T-cell (primary cell): ENCODE data around the gene OR10A6. TPM values are rescaled to one million over a fixed set of nuclear protein-coding genes. Genes with fewer than 3 reads are reported as not detected.

Experiments
- ATAC-seq, 4 experiments: fragments of 200-7000 bp in 3 of 4; fragments of 150-1000 bp in 1 of 4; cut with Tn5 transposase; replicated peaks in 1 of 4; 1 replicate in 3 of 4; 2 replicates in 1 of 4; pipeline ENCODE4 v1.10.0; 2021; ENCODE audit warnings: moderate library complexity in 3 of 4, mild to moderate bottlenecking in 2 of 4, moderate number of reproducible peaks in 1 of 4
- CTCF ChIA-PET, 2 donors: fragments of 300-600 bp; sonication (Branson Sonifier 250); formaldehyde crosslinking; loops; one replicate each; lab custom pipeline; 2022; ENCODE audit warnings: antibody characterized with exemption in 2 of 2; lab: Charles Lee
- POLR2A ChIA-PET, 2 donors: fragments of 300-600 bp; sonication (Branson Sonifier 250); formaldehyde crosslinking; loops; one replicate each; lab custom pipeline; 2022; ENCODE audit warnings: antibody characterized with exemption in 2 of 2; lab: Charles Lee
- DNase-seq, 35 experiments: peaks; one replicate each; pipeline versions ENCODE4 v3.0.0 to v3.0.0-alpha.2; 2013 to 2023
- H3K27ac ChIP-seq: one replicate; pipeline ENCODE4 v1.5.1; 2013; ENCODE audit warnings: low read length
- H3K27me3 ChIP-seq, 2 experiments: replicated peaks in 1 of 2; 1 replicate in 1 of 2; 2 replicates in 1 of 2; pipeline versions ENCODE4 v1.6.1 to v1.7.0; 2013; ENCODE audit warnings: low read length in 1 of 2, mixed read lengths in 1 of 2; ENCODE audit not compliant: control insufficient read depth in 2 of 2, insufficient read depth in 2 of 2; ENCODE audit errors: extremely low read depth in 1 of 2
- H3K36me3 ChIP-seq, 2 donors: 1 replicate in 1 of 2; 2 replicates in 1 of 2; pipeline versions ENCODE4 v1.6.1 to v1.7.0; 2013; ENCODE audit warnings: low read length in 1 of 2; ENCODE audit not compliant: control insufficient read depth in 2 of 2, insufficient read depth in 1 of 2; ENCODE audit errors: extremely low read depth in 1 of 2
- H3K4me1 ChIP-seq, 2 experiments: 1 replicate in 1 of 2; 2 replicates in 1 of 2; pipeline versions ENCODE4 v1.6.1 to v1.7.0; 2013; ENCODE audit warnings: low read length in 2 of 2, mixed read lengths in 1 of 2; ENCODE audit not compliant: insufficient read depth in 2 of 2, control insufficient read depth in 1 of 2; ENCODE audit errors: extremely low read depth in 1 of 2
- H3K4me3 ChIP-seq, 2 donors: 1 replicate in 1 of 2; 2 replicates in 1 of 2; pipeline versions ENCODE4 v1.5.1 to v1.7.0; 2013; ENCODE audit warnings: mild to moderate bottlenecking in 2 of 2, low read length in 1 of 2, moderate library complexity in 1 of 2; ENCODE audit not compliant: control insufficient read depth in 1 of 2; ENCODE audit errors: extremely low read depth in 1 of 2
- H3K9me3 ChIP-seq: 2 replicates; pipeline ENCODE4 v1.7.0; 2013
- H3K27ac Mint-ChIP-seq, 2 donors: one replicate each; pipeline ENCODE4 v1.8.0; 2020 to 2021; ENCODE audit warnings: mild to moderate bottlenecking in 2 of 2, mixed read lengths in 2 of 2
- H3K27me3 Mint-ChIP-seq, 2 donors: one replicate each; pipeline ENCODE4 v1.8.0; 2021 to 2022; ENCODE audit warnings: mixed read lengths in 2 of 2
- H3K36me3 Mint-ChIP-seq: one replicate; pipeline ENCODE4 v1.8.0; 2021; ENCODE audit warnings: mixed read lengths
- H3K4me1 Mint-ChIP-seq, 3 donors: one replicate each; pipeline ENCODE4 v1.8.0; 2020 to 2022; ENCODE audit warnings: mixed read lengths in 3 of 3, mild to moderate bottlenecking in 1 of 3
- H3K4me3 Mint-ChIP-seq, 3 donors: one replicate each; pipeline ENCODE4 v1.8.0; 2020 to 2022; ENCODE audit warnings: mild to moderate bottlenecking in 3 of 3, mixed read lengths in 3 of 3, moderate library complexity in 3 of 3
- H3K9me3 Mint-ChIP-seq, 3 donors: one replicate each; pipeline ENCODE4 v1.8.0; 2020 to 2022; ENCODE audit warnings: mixed read lengths in 3 of 3
- WGBS: methylation state at CpG from one replicate; pipeline ENCODE4 v1.1.5; 2013; ENCODE audit warnings: missing lambda C conversion rate; ENCODE audit not compliant: insufficient coverage; 5-methylcytosine and 5-hydroxymethylcytosine counted together
- total RNA-seq, 35 experiments: library from RNA in 6 of 35; stranded (reverse) in 6 of 35; fragments of 120-200 nt in 1 of 35; gene quantifications; one replicate each; pipeline versions ENCODE4 v1.2.1 to v1.2.4 and lab custom pipeline; 2013 to 2026

The OR10A6 gene
- total RNA-seq, 5 donors from 2014 or later (not counting 1 experiment from before 2014, with no cell fraction given): not detected

DNA sequence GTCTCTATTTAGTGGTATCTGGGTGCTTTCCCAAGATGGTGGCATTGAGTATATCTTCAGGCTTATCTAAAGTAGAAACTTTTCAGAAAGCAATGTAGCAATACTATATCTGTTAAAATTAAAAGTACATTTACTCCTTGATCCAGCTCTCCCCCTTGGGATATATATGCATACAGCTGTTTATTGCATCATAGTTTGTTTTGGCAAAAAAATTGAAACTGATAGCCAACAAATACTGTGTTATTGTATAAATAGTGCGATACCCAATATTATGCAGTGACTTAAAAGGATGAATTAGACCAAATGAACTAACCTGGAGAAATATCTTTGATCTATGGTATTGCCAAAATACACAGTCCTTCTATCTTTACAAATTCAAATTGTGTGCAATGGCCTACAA, 18.9 kb upstream of the OR10A6 start:
- H3K4me1 Mint-ChIP-seq: no peaks in the 10 kb centered on the region
- POLR2A ChIA-PET: no interaction called here
- CTCF ChIA-PET: interaction anchor here in 1 of 2 donors (0.6 kb wide), 1 partner anchor 39 kb away, joined by 3 read pairs; no protein-coding TSS in a partner anchor

GRCh38 chr11:7944123-7944522, 13.1 kb upstream of the OR10A6 start:
- H3K27ac Mint-ChIP-seq: no peak overlapping the region
- H3K4me3 Mint-ChIP-seq: no peak overlapping the region
- Histone ChIP-seq H3K4me1 (no peaks in the 10 kb centered on the region), H3K9me3 (no peaks in the 10 kb centered on the region), H3K27me3 (peaks cover 0 to 14% of the 10 kb centered on the region in 2 experiments), H3K27ac (no peak overlapping the region), H3K4me3 (no peak overlapping the region), H3K36me3 (no peaks in the 10 kb centered on the region)
- no peaks in the 10 kb centered on the region for H3K36me3 Mint-ChIP-seq
- H3K27me3 Mint-ChIP-seq: peaks cover 13 to 27% of the 10 kb centered on the region in 2 donors
- no peak for DNase-seq
- POLR2A ChIA-PET: interaction anchor here in 1 of 2 donors (0.5 kb wide), 1 partner anchor 1888 kb away, joined by 3 read pairs; no protein-coding TSS in a partner anchor
- H3K4me1 Mint-ChIP-seq: no peaks in the 10 kb centered on the region
- CTCF ChIA-PET: no interaction called here
- ATAC-seq: no peak
- no CpG with 5 or more reads among the region's 2 CpGs for WGBS
- peaks cover 9 to 26% (median 24%) of the 10 kb centered on the region in 3 donors for H3K9me3 Mint-ChIP-seq

More for the DNA sequence above, 18.9 kb upstream of the OR10A6 start:
- Histone ChIP-seq H3K9me3 (no peaks in the 10 kb centered on the region), H3K27ac (no peak overlapping the region), H3K27me3 (peaks cover 0 to 9% of the 10 kb centered on the region in 2 experiments), H3K4me3 (no peak overlapping the region), H3K36me3 (no peaks in the 10 kb centered on the region), H3K4me1 (no peaks in the 10 kb centered on the region)
- no CpG with 5 or more reads among the region's 1 CpG for WGBS
- ATAC-seq (no peak), DNase-seq (no peak)
- H3K9me3 Mint-ChIP-seq: no peaks in the 10 kb centered on the region
- no peak overlapping the region for H3K4me3 Mint-ChIP-seq
- H3K27ac Mint-ChIP-seq: no peak overlapping the region
- H3K36me3 Mint-ChIP-seq: no peaks in the 10 kb centered on the region
- H3K27me3 Mint-ChIP-seq: peaks cover 26 to 38% of the 10 kb centered on the region in 2 donors

DNA sequence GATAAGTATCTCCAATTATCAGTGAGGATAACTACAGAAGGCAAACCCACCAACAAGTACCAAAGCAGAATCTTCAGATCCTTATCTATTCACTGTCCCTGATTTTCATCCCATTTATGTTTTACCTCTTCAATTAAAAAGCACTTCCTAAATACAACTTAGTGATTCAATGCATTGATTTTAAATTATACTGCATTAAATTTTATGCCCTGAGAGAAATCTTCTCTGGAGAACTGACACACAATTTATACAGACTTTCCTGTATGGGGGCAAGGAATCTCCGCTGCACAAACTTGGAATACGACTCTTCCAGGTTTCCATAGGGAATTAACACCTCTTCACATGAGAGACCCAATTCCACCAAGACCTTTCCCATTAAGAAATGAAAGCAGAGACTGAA, 10.5 kb upstream of the OR10A6 start, which contains the start of gene OR10A3:
TSS of gene OR10A3 (minus strand) at position 101 of the 400 bp plus-strand sequence. CDS start 2,188 bp downstream, outside the sequence.
- H3K36me3 ChIP-seq: no peaks in the 10 kb centered on the region
- peaks cover 9 to 26% (median 24%) of the 10 kb centered on the region in 3 donors for H3K9me3 Mint-ChIP-seq
- no CpG with 5 or more reads among the region's 2 CpGs for WGBS
- H3K27ac Mint-ChIP-seq: no peak within 1 kb of the TSS
- no peaks in the 10 kb centered on the region for H3K4me1 Mint-ChIP-seq
- ChIA-PET CTCF (no interaction called here), POLR2A (no interaction called here)
- H3K9me3 ChIP-seq: no peaks in the 10 kb centered on the region
- no peak for DNase-seq
- peaks cover 0 to 14% of the 10 kb centered on the region in 2 experiments for H3K27me3 ChIP-seq
- no peak within 1 kb of the TSS for H3K4me3 ChIP-seq
- no peaks in the 10 kb centered on the region for H3K36me3 Mint-ChIP-seq
- ATAC-seq: no peak
- no peak within 1 kb of the TSS for H3K27ac ChIP-seq
- H3K4me1 ChIP-seq: no peaks in the 10 kb centered on the region
- H3K4me3 Mint-ChIP-seq: no peak within 1 kb of the TSS
- peaks cover 14% of the 10 kb centered on the region in 2 donors for H3K27me3 Mint-ChIP-seq

- CTCF ChIA-PET: no interaction called here
- Mint-ChIP-seq H3K27ac (no peak overlapping the region), H3K4me1 (no peaks in the 10 kb centered on the region), H3K4me3 (no peak overlapping the region), H3K27me3 (peaks cover 18% of the 10 kb centered on the region in 2 donors), H3K9me3 (peaks cover 9 to 26% (median 24%) of the 10 kb centered on the region in 3 donors), H3K36me3 (no peaks in the 10 kb centered on the region)
- Histone ChIP-seq H3K27ac (no peak overlapping the region), H3K4me3 (no peak overlapping the region), H3K9me3 (no peaks in the 10 kb centered on the region), H3K36me3 (no peaks in the 10 kb centered on the region), H3K27me3 (peaks cover 0 to 10% of the 10 kb centered on the region in 2 experiments), H3K4me1 (no peaks in the 10 kb centered on the region)
- DNase-seq (no peak), ATAC-seq (no peak)
- WGBS: no CpG with 5 or more reads among the region's 5 CpGs
- POLR2A ChIA-PET: no interaction called here
Observed at GRCh38 chr11:7941146-7941545, 10.1 kb upstream of the OR10A6 start.

- H3K27ac ChIP-seq: no peak overlapping the region
- no peaks in the 10 kb centered on the region for H3K4me1 ChIP-seq
- no CpG with 5 or more reads among the region's 1 CpG for WGBS
- no peaks in the 10 kb centered on the region for H3K36me3 Mint-ChIP-seq
- no peak overlapping the region for H3K27ac Mint-ChIP-seq
- peaks cover 38 to 39% of the 10 kb centered on the region in 2 donors for H3K27me3 Mint-ChIP-seq
- ATAC-seq (no peak), DNase-seq (no peak)
- H3K9me3 Mint-ChIP-seq: peaks cover 0 to under 1% (median 0%) of the 10 kb centered on the region in 3 donors
- H3K4me3 ChIP-seq: no peak overlapping the region
- no peaks in the 10 kb centered on the region for H3K36me3 ChIP-seq
- ChIA-PET CTCF (interaction anchor here in 1 of 2 donors (0.7 kb wide), 1 partner anchor 50 kb away, joined by 3 read pairs; the partner anchor contains the start of gene EIF3F), POLR2A (no interaction called here)
- no peak overlapping the region for H3K4me3 Mint-ChIP-seq
- no peaks in the 10 kb centered on the region for H3K9me3 ChIP-seq
- H3K4me1 Mint-ChIP-seq: no peaks in the 10 kb centered on the region
- peaks cover 0 to 6% of the 10 kb centered on the region in 2 experiments for H3K27me3 ChIP-seq
Observed at GRCh38 chr11:7936615-7937014, 5.5 kb upstream of the OR10A6 start.

GRCh38 chr11:7927635-7928034, 3.4 kb downstream of the OR10A6 start:
- ATAC-seq: no peak
- CTCF ChIA-PET: no interaction called here

More at GRCh38 chr11:7927635-7928034, 3.4 kb downstream of the OR10A6 start:
- peaks cover 0 to 4% of the 10 kb centered on the region in 2 experiments for H3K27me3 ChIP-seq
- Mint-ChIP-seq H3K4me1 (no peaks in the 10 kb centered on the region), H3K4me3 (no peak overlapping the region), H3K9me3 (no peaks in the 10 kb centered on the region), H3K27me3 (peaks cover 31 to 35% of the 10 kb centered on the region in 2 donors), H3K27ac (no peak overlapping the region), H3K36me3 (no peaks in the 10 kb centered on the region)
- DNase-seq: no peak
- no peak overlapping the region for H3K4me3 ChIP-seq
- no peaks in the 10 kb centered on the region for H3K9me3 ChIP-seq
- WGBS: 72% methylated on average over 3 of the region's 6 CpGs
- POLR2A ChIA-PET: no interaction called here
- H3K27ac ChIP-seq: no peak overlapping the region
- no peaks in the 10 kb centered on the region for H3K4me1 ChIP-seq
- H3K36me3 ChIP-seq: no peaks in the 10 kb centered on the region
